Stimulated activated naive CD4-positive, alpha-beta T cell (primary cell): ENCODE data around the gene CACNA1B.
A peak's percentile ranks its signal among the peaks of the same experiment; 100 is the strongest.
"Not testable (repeated sequence)": the region's sequence is repeated elsewhere in the genome, so short reads cannot be mapped to it uniquely, and the experiment has no call there.

Source experiments
- DNase-seq, 6 experiments: peaks; one replicate each; lab custom pipeline; 2025; lab: John Stamatoyannopoulos, UW

CACNA1B gene

DNA sequence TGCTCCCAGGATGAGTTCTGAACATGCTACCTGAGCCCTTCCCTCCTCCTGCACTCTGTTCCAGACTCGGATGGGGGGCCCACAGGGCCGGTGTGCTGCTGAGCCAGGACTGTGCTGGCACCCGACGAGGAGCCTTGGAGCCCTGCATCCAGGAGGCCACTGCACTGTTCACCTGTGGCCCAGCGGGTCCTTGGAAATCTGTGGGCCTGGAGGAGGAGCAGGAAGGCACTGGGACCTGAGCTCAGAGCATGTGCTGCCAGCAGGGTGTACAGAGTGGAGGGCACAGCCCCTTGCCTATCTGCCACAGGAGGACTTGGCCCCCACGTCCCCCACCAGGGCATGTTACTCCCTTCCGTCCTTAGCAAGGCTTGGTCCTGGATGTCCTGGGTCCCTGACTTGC is 265.9 kb downstream of the CACNA1B start:
- not testable (repeated sequence) for DNase-seq

DNA sequence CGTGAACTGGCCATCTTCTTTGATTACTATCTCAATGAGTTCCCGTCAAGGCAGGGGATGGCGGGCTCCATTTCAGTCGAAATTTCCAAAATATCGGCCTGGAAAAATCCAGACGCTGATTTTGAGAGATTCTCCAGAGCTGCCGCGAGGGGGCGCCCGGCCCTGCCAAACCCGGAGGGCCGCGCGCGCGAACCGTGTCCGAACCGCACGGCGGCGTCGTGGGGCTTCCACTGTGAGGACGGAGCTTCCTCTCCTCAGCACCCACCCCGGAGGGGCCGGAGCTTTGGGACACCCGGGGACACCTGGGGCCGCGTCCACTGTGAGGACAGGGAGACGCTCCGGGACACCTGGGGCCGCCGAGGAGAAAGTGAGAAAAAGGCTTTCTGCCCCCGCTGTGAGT is 270.0 kb downstream of the CACNA1B start:
- peak in 1 of 6 experiments; percentile 28 for DNase-seq

DNA sequence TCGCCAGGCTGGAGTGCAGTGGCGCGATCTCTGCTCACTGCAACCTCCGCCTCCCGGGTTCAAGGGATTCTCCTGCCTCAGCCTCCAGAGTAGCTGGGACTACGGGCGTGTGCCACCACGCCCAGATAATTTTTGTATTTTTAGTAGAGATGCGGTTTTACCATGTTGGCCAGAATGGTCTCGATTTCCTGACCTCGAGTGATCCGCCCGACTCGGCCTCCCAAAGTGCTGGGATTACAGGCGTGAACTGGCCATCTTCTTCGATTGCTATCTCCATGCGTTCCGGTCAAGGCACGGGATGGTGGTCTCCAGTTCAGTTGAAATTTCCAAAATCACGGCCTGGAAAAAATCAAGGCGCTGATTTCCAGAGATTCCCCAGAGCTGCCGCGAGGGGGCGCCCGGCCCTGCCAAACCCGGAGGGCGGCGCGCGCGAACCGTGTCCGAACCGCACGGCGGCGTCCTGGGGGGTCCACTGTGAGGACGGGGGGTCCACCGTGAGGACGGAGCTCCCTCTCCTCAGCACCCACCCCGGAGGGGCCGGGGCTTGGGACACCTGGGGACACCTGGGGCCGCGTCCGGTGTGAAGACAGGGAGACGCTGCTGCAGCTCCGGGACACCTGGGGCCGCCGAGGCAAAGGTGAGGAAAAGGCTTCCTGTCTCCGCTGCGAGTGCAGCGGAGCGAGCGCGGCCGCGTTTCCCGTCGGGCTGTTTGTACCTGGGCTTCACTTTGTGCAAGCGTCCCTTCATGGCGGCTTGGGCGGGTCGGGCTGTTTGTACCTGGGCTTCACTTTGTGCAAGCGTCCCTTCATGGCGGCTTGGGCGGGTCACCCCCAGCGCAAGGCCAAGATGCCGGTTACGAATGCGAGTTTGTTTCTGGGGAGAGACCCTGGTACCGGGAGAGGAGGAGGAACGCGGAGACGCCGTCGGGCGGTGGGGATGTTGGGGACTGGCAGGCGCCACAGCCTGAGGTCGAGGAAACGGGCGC is 272.4 kb downstream of the CACNA1B start:
- peak in 3 of 6 experiments; percentile 30 to 78 (median 74) for DNase-seq

DNA sequence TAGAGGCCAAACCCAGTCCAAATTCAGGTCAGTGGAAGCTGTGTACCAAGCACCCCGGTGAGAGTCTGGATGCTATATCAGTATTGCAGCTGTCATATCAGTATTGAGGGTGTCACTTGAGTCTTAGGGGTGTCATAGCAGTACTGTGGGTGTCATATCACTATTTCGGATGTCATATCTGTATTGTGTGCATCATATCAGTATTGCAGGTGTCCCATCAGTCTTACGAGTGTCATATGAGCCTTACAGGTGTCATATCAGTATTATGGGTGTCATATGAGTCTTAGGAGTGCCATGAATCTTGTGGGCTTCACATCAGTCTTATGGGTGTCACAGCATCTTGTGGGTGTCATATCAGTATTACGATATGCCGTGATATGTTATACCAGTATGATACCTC is 278.2 kb downstream of the CACNA1B start:
- DNase-seq: not testable (repeated sequence)

DNA sequence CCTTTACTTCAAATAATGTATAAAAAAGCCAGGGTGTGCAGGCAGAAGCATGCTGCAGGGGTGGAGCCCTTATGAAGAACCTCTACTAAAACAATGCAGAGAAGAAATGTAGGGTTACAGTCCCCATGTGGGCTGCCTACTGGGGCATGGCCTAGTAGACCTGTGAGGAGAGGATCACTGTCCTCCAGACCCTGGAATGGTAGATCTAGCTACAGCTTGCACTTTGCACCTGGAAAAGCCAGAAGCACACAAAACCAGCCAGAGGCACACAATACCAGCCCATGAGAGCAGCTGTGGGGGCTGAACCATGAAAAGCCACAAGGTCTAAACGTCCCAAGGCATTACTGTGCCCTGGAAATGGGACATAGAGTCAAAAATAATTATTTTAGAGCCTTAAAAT is 289.2 kb downstream of the CACNA1B start:
- not testable (repeated sequence) for DNase-seq
